HepG2 (cell line): ENCODE measurements around the gene SDC3. TPM values are rescaled to one million over a fixed set of nuclear protein-coding genes. Genes with fewer than 3 reads are reported as not detected.

Experiments
- ATAC-seq: fragments of 200-7000 bp; cut with Tn5 transposase; 3 replicates; pipeline ENCODE4 v1.9.1; 2020; ENCODE audit warnings: mild to moderate bottlenecking, moderate library complexity
- BruUV-seq: library from RNA; stranded (reverse); fragments of 400-500 nt; replicated peaks from 2 replicates; lab custom pipeline; 2021; lab: Mats Ljungman, UMichigan
- CTCF ChIA-PET: fragments of 300-600 bp; formaldehyde crosslinking; extraction: SDS; loops from one replicate; lab custom pipeline; 2021; ENCODE audit warnings: low total read pairs, inconsistent platforms, low intra/inter-chr PET ratio; lab: Yijun Ruan, JAX
- POLR2A ChIA-PET: fragments of 350-600 bp; sonication (Branson Sonifier 250); formaldehyde crosslinking; loops from one replicate; lab custom pipeline; 2020; ENCODE audit warnings: antibody characterized with exemption, inconsistent platforms; lab: Yijun Ruan, JAX
- DNase-seq: peaks from one replicate; pipeline ENCODE4 v3.0.0-alpha.2; 2015; ENCODE audit warnings: low spot score
- FAIRE-seq: peaks from 3 replicates; lab custom pipeline; 2011; peaks lifted over from hg19 to GRCh38; lab: Jason Lieb, UNC
- H2AFZ ChIP-seq: one replicate; pipeline ENCODE4 v1.6.1; 2011; ENCODE audit warnings: low read length, inconsistent platforms
- H3K27ac ChIP-seq: fragments of 300-600 bp; 3 replicates; pipeline ENCODE4 v1.8.0; 2011; ENCODE audit warnings: mixed run types, mild to moderate bottlenecking, mixed read lengths, low read length, inconsistent platforms; ENCODE audit not compliant: insufficient read depth; ENCODE audit errors: extremely low read length
- H3K27me3 ChIP-seq, 2 experiments: fragments of 200-600 bp in 1 of 2; 2 replicates in 1 of 2; 3 replicates in 1 of 2; pipeline versions ENCODE4 v1.6.0 to v1.8.0; 2011; ENCODE audit warnings: low read length in 2 of 2, mild to moderate bottlenecking in 2 of 2, moderate library complexity in 2 of 2, inconsistent platforms in 1 of 2; ENCODE audit not compliant: insufficient read depth in 2 of 2, control insufficient read depth in 1 of 2
- H3K36me3 ChIP-seq, 2 experiments: fragments of 200-600 bp in 1 of 2; replicated peaks in 1 of 2; 2 replicates in 1 of 2; 3 replicates in 1 of 2; pipeline versions ENCODE4 v1.5.1 to v1.8.0; 2011; ENCODE audit warnings: low read length in 2 of 2, inconsistent platforms in 1 of 2; ENCODE audit not compliant: insufficient read depth in 2 of 2, control insufficient read depth in 1 of 2
- H3K4me1 ChIP-seq: 2 replicates; pipeline ENCODE4 v1.5.1; 2012; ENCODE audit warnings: low read length, inconsistent platforms; ENCODE audit not compliant: insufficient read depth
- H3K4me2 ChIP-seq: 2 replicates; pipeline ENCODE4 v1.6.0; 2011; ENCODE audit warnings: low read depth, low read length, inconsistent platforms
- H3K4me3 ChIP-seq, 3 experiments: fragments of 200-600 bp in 1 of 3; sonication (generic), shearing (Covaris generic) in 1 of 3; replicated peaks in 1 of 3; 2 replicates each; pipeline ENCODE4 v1.5.1; 2011 to 2016; ENCODE audit warnings: low read length in 3 of 3, inconsistent platforms in 2 of 3, low read depth in 2 of 3, mild to moderate bottlenecking in 2 of 3, control low read depth in 1 of 3, mixed read lengths in 1 of 3; ENCODE audit not compliant: insufficient read depth in 1 of 3
- H3K79me2 ChIP-seq: one replicate; pipeline ENCODE4 v1.6.1; 2011; ENCODE audit warnings: low read length, inconsistent platforms; ENCODE audit not compliant: insufficient read depth
- H3K9ac ChIP-seq: 2 replicates; pipeline ENCODE4 v1.6.0; 2011; ENCODE audit warnings: mild to moderate bottlenecking, low read depth, low read length, inconsistent platforms; ENCODE audit not compliant: insufficient read depth
- H3K9me3 ChIP-seq: 2 replicates; pipeline ENCODE4 v1.5.1; 2012; ENCODE audit warnings: mild to moderate bottlenecking, low read length
- H4K20me1 ChIP-seq: 2 replicates; pipeline ENCODE4 v1.6.0; 2011; ENCODE audit warnings: inconsistent platforms, mild to moderate bottlenecking, low read length, moderate library complexity; ENCODE audit not compliant: insufficient read depth
- NBN ChIP-seq: fragments of 450-650 bp; conservative IDR thresholded peaks from 2 replicates; pipeline ENCODE4 v1.6.1; 2017
- PAF1 ChIP-seq: IDR thresholded peaks from 2 replicates; pipeline ENCODE4 v1.6.1; 2016; ENCODE audit warnings: missing genetic modification reagents, missing compliant biosample characterization
- STAG1 ChIP-seq: sonication (generic); formaldehyde crosslinking; IDR thresholded peaks from 2 replicates; pipeline ENCODE4 v1.4.0; 2020; ENCODE audit warnings: missing genetic modification reagents
- TP53 ChIP-seq: sonication (generic); formaldehyde crosslinking; conservative IDR thresholded peaks from 2 replicates; pipeline ENCODE4 v1.4.0; 2020; ENCODE audit warnings: missing genetic modification reagents
- TSC22D2 ChIP-seq: sonication (generic); formaldehyde crosslinking; IDR thresholded peaks from 2 replicates; pipeline ENCODE4 v1.5.1; 2020; ENCODE audit warnings: missing genetic modification reagents, mild to moderate bottlenecking, borderline replicate concordance
- ZNF30 ChIP-seq: sonication (generic); formaldehyde crosslinking; IDR thresholded peaks from 2 replicates; pipeline ENCODE4 v1.5.0; 2020; ENCODE audit warnings: mild to moderate bottlenecking, missing genetic modification reagents
- ZNF550 ChIP-seq: sonication (generic); formaldehyde crosslinking; IDR thresholded peaks from 2 replicates; pipeline ENCODE4 v1.4.0; 2020; ENCODE audit warnings: mild to moderate bottlenecking, missing genetic modification reagents, borderline replicate concordance
- ZNF557 ChIP-seq: sonication (generic); formaldehyde crosslinking; IDR thresholded peaks from 2 replicates; pipeline ENCODE4 v1.4.0; 2020; ENCODE audit warnings: missing genetic modification reagents
- ZNF737 ChIP-seq: sonication (generic); formaldehyde crosslinking; IDR thresholded peaks from 2 replicates; pipeline ENCODE4 v1.5.0; 2020; ENCODE audit warnings: missing genetic modification reagents, mild to moderate bottlenecking, borderline replicate concordance
- ZSCAN29 ChIP-seq: sonication (generic); formaldehyde crosslinking; conservative IDR thresholded peaks from 2 replicates; pipeline ENCODE4 v1.4.0; 2020; ENCODE audit warnings: mild to moderate bottlenecking, missing genetic modification reagents
- WGBS: methylation state at CpG from one replicate; pipeline ENCODE4 v1.1.6; 2017; ENCODE audit warnings: low lambda C conversion rate; 5-methylcytosine and 5-hydroxymethylcytosine counted together
- in situ Hi-C: cut with HindIII; loops from 2 replicates; pipeline ENCODE4 v1.10.0; 2017; ENCODE audit warnings: low pct_unique_long_range_greater_than_20kb; ENCODE audit not compliant: extremely low pct_ligation_motif_present
- intact Hi-C: fragments of 100-400 bp; cut with micrococcal nuclease; formaldehyde crosslinking; loops from one replicate; pipeline ENCODE4 v1.10.0; 2022; ENCODE audit not compliant: unreplicated experiment
- polyA plus RNA-seq, 8 experiments: library from polyadenylated mRNA; depleted of rRNA in 3 of 8; stranded (reverse) in 7 of 8; unstranded in 1 of 8; fragments of >200 nt; fragmentation: Illumina TruSeq in 4 of 8; extraction: Trizol in 4 of 8; gene quantifications; 2 replicates each; pipeline versions ENCODE4 v1.2.1 to v1.2.3, GENCODE V29; 2011 to 2016; ENCODE audit warnings: low read depth in 4 of 8, missing spikeins in 1 of 8, mixed read lengths in 1 of 8; ENCODE audit not compliant: insufficient read depth in 1 of 8
- total RNA-seq, 5 experiments: library from RNA; depleted of rRNA; stranded (reverse); fragments of >200 nt; fragmentation: Illumina TruSeq; extraction: Trizol; gene quantifications; 2 replicates each; pipeline ENCODE4 v1.2.3, GENCODE V29; 2016; ENCODE audit warnings: low read depth in 1 of 5
- TF ChIP-seq, protein P1 (sequence below): IDR thresholded peaks from 2 replicates; pipeline ENCODE4 v1.6.1; 2016; ENCODE audit warnings: missing compliant biosample characterization, missing genetic modification reagents, borderline replicate concordance
- TF ChIP-seq, protein P2 (sequence below): IDR thresholded peaks from 2 replicates; pipeline ENCODE4 v1.6.1; 2016; ENCODE audit warnings: mild to moderate bottlenecking
- TF ChIP-seq, protein P3 (sequence below), 2 experiments: sonication (generic) in 1 of 2; formaldehyde crosslinking in 1 of 2; IDR thresholded peaks; 2 replicates each; pipeline versions ENCODE4 v1.4.0 to v1.6.1; 2016 to 2020; ENCODE audit warnings: borderline replicate concordance in 1 of 2, low read depth in 1 of 2, mild to moderate bottlenecking in 1 of 2, missing genetic modification reagents in 1 of 2
- TF ChIP-seq, protein P4 (sequence below): sonication (generic); formaldehyde crosslinking; IDR thresholded peaks from 2 replicates; pipeline ENCODE4 v1.4.0; 2020; ENCODE audit warnings: mild to moderate bottlenecking, missing genetic modification reagents, borderline replicate concordance

The SDC3 gene
- total and polyA plus RNA-seq, 2 of the 13 experiments (the other 11 are each of a cell fraction or from before 2014, with no cell fraction given), result 0.49 to 0.84 TPM

DNA sequence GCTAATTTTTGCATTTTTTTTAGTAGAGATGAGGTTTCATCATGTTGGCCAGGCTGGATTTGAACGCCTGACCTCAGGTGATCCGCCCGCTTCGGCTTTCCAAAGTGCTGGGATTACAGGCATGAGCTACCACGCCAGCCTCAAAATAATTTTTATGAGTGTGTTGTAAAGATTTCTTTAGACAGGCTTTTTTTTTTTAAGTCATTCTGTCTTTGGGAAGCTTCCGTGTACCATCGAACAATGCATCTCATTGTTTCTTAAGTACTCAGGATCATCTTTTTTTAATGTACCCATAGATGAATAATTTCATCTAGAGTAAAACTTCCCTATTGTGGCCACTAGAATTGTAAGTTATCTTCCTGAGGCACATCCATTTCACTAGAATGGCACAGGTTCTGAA is 19.6 kb upstream of the SDC3 start:
- no TSS peak for BruUV-seq
- H3K27ac ChIP-seq, result no peak overlapping the region
- intact Hi-C loops, result loop anchor here (2.0 kb wide), 1 partner anchor 145 kb away; no protein-coding TSS in a partner anchor
- no peaks in the 10 kb centered on the region for H3K9me3 ChIP-seq
- no peak overlapping the region for H3K4me2 ChIP-seq
- peaks cover 3 to 5% of the 10 kb centered on the region in 2 experiments for H3K36me3 ChIP-seq
- in situ Hi-C loops, result no loop called here
- no peak overlapping the region for H3K9ac ChIP-seq
- H3K27me3 ChIP-seq, result no peaks in the 10 kb centered on the region
- WGBS, result 57% methylated on average over 7 of the region's 7 CpGs
- H3K79me2 ChIP-seq, result no peaks in the 10 kb centered on the region
- no peak for FAIRE-seq
- peaks cover 14% of the 10 kb centered on the region for H4K20me1 ChIP-seq
- no peak for DNase-seq
- no peak overlapping the region for H3K4me3 ChIP-seq
- H3K4me1 ChIP-seq, result peaks cover 10% of the 10 kb centered on the region
- POLR2A ChIA-PET, result no interaction called here
- H2AFZ ChIP-seq, result no peak overlapping the region
- TF ChIP-seq ZNF550 (no peak), ZNF737 (CRISPR knock-in tag) (no peak), STAG1 (CRISPR knock-in tag) (no peak), ZSCAN29 (CRISPR knock-in tag) (no peak), PAF1 (CRISPR knock-in tag) (no peak), ZNF30 (CRISPR knock-in tag) (no peak), NBN (no peak), ZNF557 (CRISPR knock-in tag) (no peak), TSC22D2 (no peak), TP53 (CRISPR knock-in tag) (no peak)
- TF ChIP-seq, protein P1, sequence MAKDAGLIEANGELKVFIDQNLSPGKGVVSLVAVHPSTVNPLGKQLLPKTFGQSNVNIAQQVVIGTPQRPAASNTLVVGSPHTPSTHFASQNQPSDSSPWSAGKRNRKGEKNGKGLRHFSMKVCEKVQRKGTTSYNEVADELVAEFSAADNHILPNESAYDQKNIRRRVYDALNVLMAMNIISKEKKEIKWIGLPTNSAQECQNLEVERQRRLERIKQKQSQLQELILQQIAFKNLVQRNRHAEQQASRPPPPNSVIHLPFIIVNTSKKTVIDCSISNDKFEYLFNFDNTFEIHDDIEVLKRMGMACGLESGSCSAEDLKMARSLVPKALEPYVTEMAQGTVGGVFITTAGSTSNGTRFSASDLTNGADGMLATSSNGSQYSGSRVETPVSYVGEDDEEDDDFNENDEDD (CRISPR knock-in tag), result no peak
- TF ChIP-seq, protein P2, sequence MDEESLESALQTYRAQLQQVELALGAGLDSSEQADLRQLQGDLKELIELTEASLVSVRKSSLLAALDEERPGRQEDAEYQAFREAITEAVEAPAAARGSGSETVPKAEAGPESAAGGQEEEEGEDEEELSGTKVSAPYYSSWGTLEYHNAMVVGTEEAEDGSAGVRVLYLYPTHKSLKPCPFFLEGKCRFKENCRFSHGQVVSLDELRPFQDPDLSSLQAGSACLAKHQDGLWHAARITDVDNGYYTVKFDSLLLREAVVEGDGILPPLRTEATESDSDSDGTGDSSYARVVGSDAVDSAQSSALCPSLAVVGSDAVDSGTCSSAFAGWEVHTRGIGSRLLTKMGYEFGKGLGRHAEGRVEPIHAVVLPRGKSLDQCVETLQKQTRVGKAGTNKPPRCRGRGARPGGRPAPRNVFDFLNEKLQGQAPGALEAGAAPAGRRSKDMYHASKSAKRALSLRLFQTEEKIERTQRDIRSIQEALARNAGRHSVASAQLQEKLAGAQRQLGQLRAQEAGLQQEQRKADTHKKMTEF, result no peak
- TF ChIP-seq, protein P3, sequence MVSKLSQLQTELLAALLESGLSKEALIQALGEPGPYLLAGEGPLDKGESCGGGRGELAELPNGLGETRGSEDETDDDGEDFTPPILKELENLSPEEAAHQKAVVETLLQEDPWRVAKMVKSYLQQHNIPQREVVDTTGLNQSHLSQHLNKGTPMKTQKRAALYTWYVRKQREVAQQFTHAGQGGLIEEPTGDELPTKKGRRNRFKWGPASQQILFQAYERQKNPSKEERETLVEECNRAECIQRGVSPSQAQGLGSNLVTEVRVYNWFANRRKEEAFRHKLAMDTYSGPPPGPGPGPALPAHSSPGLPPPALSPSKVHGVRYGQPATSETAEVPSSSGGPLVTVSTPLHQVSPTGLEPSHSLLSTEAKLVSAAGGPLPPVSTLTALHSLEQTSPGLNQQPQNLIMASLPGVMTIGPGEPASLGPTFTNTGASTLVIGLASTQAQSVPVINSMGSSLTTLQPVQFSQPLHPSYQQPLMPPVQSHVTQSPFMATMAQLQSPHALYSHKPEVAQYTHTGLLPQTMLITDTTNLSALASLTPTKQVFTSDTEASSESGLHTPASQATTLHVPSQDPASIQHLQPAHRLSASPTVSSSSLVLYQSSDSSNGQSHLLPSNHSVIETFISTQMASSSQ (IDR thresholded peaks at IDR 0.05; ENCODE audit: low read depth), result no peak
- TF ChIP-seq, protein P3 (CRISPR knock-in tag; IDR thresholded peaks at IDR 0.05; ENCODE audit: borderline replicate concordance), result no peak
- TF ChIP-seq, protein P4, sequence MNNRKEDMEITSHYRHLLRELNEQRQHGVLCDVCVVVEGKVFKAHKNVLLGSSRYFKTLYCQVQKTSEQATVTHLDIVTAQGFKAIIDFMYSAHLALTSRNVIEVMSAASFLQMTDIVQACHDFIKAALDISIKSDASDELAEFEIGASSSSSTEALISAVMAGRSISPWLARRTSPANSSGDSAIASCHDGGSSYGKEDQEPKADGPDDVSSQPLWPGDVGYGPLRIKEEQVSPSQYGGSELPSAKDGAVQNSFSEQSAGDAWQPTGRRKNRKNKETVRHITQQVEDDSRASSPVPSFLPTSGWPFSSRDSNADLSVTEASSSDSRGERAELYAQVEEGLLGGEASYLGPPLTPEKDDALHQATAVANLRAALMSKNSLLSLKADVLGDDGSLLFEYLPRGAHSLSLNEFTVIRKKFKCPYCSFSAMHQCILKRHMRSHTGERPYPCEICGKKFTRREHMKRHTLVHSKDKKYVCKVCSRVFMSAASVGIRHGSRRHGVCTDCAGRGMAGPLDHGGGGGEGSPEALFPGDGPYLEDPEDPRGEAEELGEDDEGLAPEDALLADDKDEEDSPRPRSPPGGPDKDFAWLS, result no peak
- TF ChIP-seq, all 625 proteins: peak for 0
- CTCF ChIA-PET, result interaction anchor here (2.2 kb wide), 1 partner anchor 146 kb away, joined by 15 read pairs; no protein-coding TSS in a partner anchor
- no peak for ATAC-seq
